ENCODE data around the gene TTYH3.

GRCh38 chr7:2611401-2611800, 20.4 kb upstream of the TTYH3 start:
- TF ChIP-seq POLR2A (IDR thresholded peaks at IDR 0.05) (no peak), CTCF (IDR thresholded peaks at IDR 0.05 in 8 of 11, conservative IDR thresholded peaks at IDR 0.05 in 3 of 11) (no peak), POLR2AphosphoS5 (IDR thresholded peaks at IDR 0.05) (no peak)

All from spleen (tissue), 7 donors.